ENCODE results near the gene UTP3.
"Not testable (repeated sequence)": the region's sequence is repeated elsewhere in the genome, so short reads cannot be mapped to it uniquely, and the experiment has no call there.

UTP3 gene

GRCh38 chr4:70732878-70733277 lies 44.5 kb downstream of the UTP3 start:
- H3K27me3 ChIP-seq (ENCODE audit: control insufficient read depth, insufficient read depth, low read length, poor library complexity, severe bottlenecking); H3K36me3 ChIP-seq (ENCODE audit: control insufficient read depth, insufficient read depth, low read length); H3K4me3 ChIP-seq (ENCODE audit: insufficient read depth, low read depth, low read length); H3K4me1 ChIP-seq (ENCODE audit: control insufficient read depth, insufficient read depth, low read length); H3K9me3 ChIP-seq (ENCODE audit: control insufficient read depth, low read length); H3K27ac ChIP-seq (ENCODE audit: insufficient read depth, low read depth, low read length, poor library complexity, severe bottlenecking): not testable (repeated sequence)
- WGBS, 2 experiments = 85 to 88% methylated on average over 6 to 7 of the region's 9 CpGs

- 88 to 93% methylated on average over 5 of the region's 5 CpGs for WGBS, 2 experiments
- Histone ChIP-seq H3K4me3 (ENCODE audit: insufficient read depth, low read depth, low read length) (no peak overlapping the region), H3K36me3 (ENCODE audit: control insufficient read depth, insufficient read depth, low read length) (no peaks in the 10 kb centered on the region), H3K9me3 (ENCODE audit: control insufficient read depth, low read length) (no peaks in the 10 kb centered on the region), H3K27me3 (ENCODE audit: control insufficient read depth, insufficient read depth, low read length, poor library complexity, severe bottlenecking) (no peaks in the 10 kb centered on the region), H3K4me1 (ENCODE audit: control insufficient read depth, insufficient read depth, low read length) (peaks cover 6% of the 10 kb centered on the region), H3K27ac (ENCODE audit: insufficient read depth, low read depth, low read length, poor library complexity, severe bottlenecking) (no peak overlapping the region)
Observed at GRCh38 chr4:70734168-70734954, 46.0 kb downstream of the UTP3 start.

DNA sequence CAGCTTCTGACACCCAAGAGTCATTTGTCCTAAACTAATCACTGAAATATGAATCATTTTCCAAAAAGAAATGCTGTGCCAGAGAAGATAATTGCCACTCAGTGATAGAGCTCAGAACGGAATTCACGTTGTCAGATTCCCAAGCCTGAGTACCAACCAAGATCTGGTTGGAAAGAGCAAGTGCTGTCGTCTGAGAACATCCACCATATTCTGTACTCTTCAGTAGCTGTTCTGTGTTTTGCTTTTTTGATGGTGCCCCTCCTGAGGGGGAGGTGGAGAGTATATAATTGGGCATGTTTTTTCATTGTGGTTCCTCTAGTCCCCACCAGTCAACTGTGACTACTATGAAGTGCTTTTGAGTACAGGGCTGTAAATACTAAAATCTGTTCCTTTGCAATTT lies 46.6 kb downstream of the UTP3 start:
- no peaks in the 10 kb centered on the region for H3K9me3 ChIP-seq (ENCODE audit: control insufficient read depth, low read length)
- no peaks in the 10 kb centered on the region for H3K36me3 ChIP-seq (ENCODE audit: control insufficient read depth, insufficient read depth, low read length)
- H3K27me3 ChIP-seq (ENCODE audit: control insufficient read depth, insufficient read depth, low read length, poor library complexity, severe bottlenecking) = no peaks in the 10 kb centered on the region
- 93 to 96% methylated on average over 3 of the region's 3 CpGs for WGBS, 2 experiments
- H3K4me3 ChIP-seq (ENCODE audit: insufficient read depth, low read depth, low read length) = no peak overlapping the region
- no peak overlapping the region for H3K27ac ChIP-seq (ENCODE audit: insufficient read depth, low read depth, low read length, poor library complexity, severe bottlenecking)
- peaks cover 8% of the 10 kb centered on the region for H3K4me1 ChIP-seq (ENCODE audit: control insufficient read depth, insufficient read depth, low read length)

DNA sequence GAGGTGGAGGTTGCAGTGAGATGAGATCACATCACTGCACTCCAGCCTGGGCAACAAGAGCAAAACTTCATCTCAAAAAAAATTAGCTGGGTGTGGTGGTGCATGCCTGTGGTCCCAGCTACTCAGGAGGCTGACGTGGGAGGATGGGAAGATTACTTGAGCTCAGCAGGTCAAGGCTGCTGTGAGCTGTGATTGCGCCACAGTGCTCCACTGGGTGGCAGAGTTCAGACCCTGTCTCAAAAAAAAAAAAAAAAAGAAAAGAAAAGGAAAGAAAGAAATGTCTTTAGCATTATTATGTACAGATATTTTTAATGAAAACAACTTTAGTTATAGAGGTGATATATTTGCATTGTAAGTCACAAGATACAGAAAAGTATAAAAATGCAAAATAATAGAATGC lies 47.6 kb downstream of the UTP3 start:
- not testable (repeated sequence) for H3K9me3 ChIP-seq (ENCODE audit: control insufficient read depth, low read length); H3K27ac ChIP-seq (ENCODE audit: insufficient read depth, low read depth, low read length, poor library complexity, severe bottlenecking)
- WGBS, 2 experiments = 64 to 72% methylated on average over 2 of the region's 2 CpGs

GRCh38 chr4:70737006-70737405 lies 48.7 kb downstream of the UTP3 start:
- no peaks in the 10 kb centered on the region for H3K27me3 ChIP-seq (ENCODE audit: control insufficient read depth, insufficient read depth, low read length, poor library complexity, severe bottlenecking)
- H3K9me3 ChIP-seq (ENCODE audit: control insufficient read depth, low read length) = no peaks in the 10 kb centered on the region
- WGBS, 2 experiments = 94 to 100% methylated on average over 1 of the region's 1 CpG
- no peak overlapping the region for H3K4me3 ChIP-seq (ENCODE audit: insufficient read depth, low read depth, low read length)
- no peaks in the 10 kb centered on the region for H3K36me3 ChIP-seq (ENCODE audit: control insufficient read depth, insufficient read depth, low read length)
- H3K27ac ChIP-seq (ENCODE audit: insufficient read depth, low read depth, low read length, poor library complexity, severe bottlenecking) = no peak overlapping the region
- peaks cover 9% of the 10 kb centered on the region for H3K4me1 ChIP-seq (ENCODE audit: control insufficient read depth, insufficient read depth, low read length)

More for the DNA sequence above, 47.6 kb downstream of the UTP3 start:
- H3K36me3 ChIP-seq (ENCODE audit: control insufficient read depth, insufficient read depth, low read length); H3K4me3 ChIP-seq (ENCODE audit: insufficient read depth, low read depth, low read length); H3K27me3 ChIP-seq (ENCODE audit: control insufficient read depth, insufficient read depth, low read length, poor library complexity, severe bottlenecking); H3K4me1 ChIP-seq (ENCODE audit: control insufficient read depth, insufficient read depth, low read length): not testable (repeated sequence)

GRCh38 chr4:70737409-70737808 lies 49.1 kb downstream of the UTP3 start:
- Histone ChIP-seq H3K27ac (ENCODE audit: insufficient read depth, low read depth, low read length, poor library complexity, severe bottlenecking) (no peak overlapping the region), H3K4me1 (ENCODE audit: control insufficient read depth, insufficient read depth, low read length) (peaks cover 13% of the 10 kb centered on the region), H3K36me3 (ENCODE audit: control insufficient read depth, insufficient read depth, low read length) (no peaks in the 10 kb centered on the region), H3K9me3 (ENCODE audit: control insufficient read depth, low read length) (no peaks in the 10 kb centered on the region), H3K27me3 (ENCODE audit: control insufficient read depth, insufficient read depth, low read length, poor library complexity, severe bottlenecking) (no peaks in the 10 kb centered on the region), H3K4me3 (ENCODE audit: insufficient read depth, low read depth, low read length) (no peak overlapping the region)
- 89 to 92% methylated on average over 1 to 2 of the region's 2 CpGs for WGBS, 2 experiments

DNA sequence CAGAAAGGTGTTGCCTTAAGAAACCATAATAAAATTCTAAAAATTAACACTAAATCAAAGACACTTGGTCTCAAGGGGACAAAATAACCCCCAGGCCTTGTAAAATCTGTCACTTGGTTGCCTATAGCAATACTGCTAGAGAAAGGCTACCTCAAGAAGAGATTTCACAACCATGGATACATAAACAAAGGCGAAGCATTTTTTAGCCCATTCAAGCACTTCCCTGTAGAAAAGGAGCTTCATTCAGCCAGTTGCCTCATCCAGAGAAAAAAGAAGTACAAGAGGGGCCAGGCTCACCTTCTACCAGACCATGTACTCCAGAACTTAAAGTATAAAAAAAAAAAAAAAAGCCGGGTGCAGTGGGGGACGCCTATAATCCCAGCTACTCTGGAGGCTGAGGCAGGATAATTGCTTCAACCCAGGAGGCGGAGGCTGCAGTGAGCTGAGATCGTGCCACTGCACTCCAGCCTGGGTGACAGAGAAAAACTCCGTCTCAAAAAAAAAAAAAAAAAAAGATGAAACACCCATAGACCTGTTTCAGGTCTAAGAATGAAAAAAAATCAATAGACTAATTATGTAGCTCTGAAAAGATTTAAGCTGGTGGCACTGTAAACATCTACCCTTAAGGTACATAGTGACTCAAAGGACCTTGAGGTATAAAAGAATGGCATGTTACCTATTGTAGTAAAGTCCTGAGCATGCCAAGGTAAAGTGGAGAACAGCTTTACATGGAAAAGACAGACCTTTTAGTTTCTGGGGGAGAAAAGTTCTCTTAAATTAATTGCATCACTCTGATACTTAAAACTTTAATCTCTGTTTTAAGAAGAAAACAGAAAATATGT lies 51.4 kb downstream of the UTP3 start:
- H3K27ac ChIP-seq (ENCODE audit: insufficient read depth, low read depth, low read length, poor library complexity, severe bottlenecking) = peak overlapping the region; percentile 52
- 56 to 58% methylated on average over 5 of the region's 6 CpGs for WGBS, 2 experiments

More for the DNA sequence above, 51.4 kb downstream of the UTP3 start:
- Histone ChIP-seq H3K4me1 (ENCODE audit: control insufficient read depth, insufficient read depth, low read length) (peaks cover 11% of the 10 kb centered on the region), H3K9me3 (ENCODE audit: control insufficient read depth, low read length) (no peaks in the 10 kb centered on the region), H3K27me3 (ENCODE audit: control insufficient read depth, insufficient read depth, low read length, poor library complexity, severe bottlenecking) (no peaks in the 10 kb centered on the region), H3K36me3 (ENCODE audit: control insufficient read depth, insufficient read depth, low read length) (no peaks in the 10 kb centered on the region), H3K4me3 (ENCODE audit: insufficient read depth, low read depth, low read length) (no peak overlapping the region)
